ENCODE results near the gene SEL1L.
"Not testable (repeated sequence)": the region's sequence is repeated elsewhere in the genome, so short reads cannot be mapped to it uniquely, and the experiment has no call there.

DNA sequence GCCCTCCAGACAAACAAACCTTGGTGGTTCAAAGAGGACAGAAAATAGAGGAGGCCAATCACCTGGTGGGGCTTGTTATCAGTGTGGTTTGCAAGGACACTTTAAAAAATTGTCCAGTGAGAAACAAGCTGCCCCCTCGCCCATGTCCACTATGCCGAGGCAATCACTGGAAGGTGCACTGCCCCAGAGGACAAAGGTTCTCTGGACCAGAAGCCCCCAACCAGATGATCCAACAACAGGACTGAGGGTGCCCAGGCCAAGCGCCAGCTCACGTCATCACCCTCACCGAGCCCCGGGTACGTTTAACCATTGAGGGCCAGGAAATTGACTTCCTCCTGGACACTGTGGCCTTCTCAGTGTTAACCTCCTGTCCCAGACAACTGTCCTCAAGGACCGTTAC, 17.7 kb downstream of the SEL1L start:
- not testable (repeated sequence) for TF ChIP-seq ZNF19 (tag by site-specific recombination; IDR thresholded peaks at IDR 0.05; ENCODE audit: low read depth); ZBTB48 (tag by site-specific recombination; IDR thresholded peaks at IDR 0.05); ZBTB17 (tag by site-specific recombination; IDR thresholded peaks at IDR 0.05); ZNF292 (tag by site-specific recombination; IDR thresholded peaks at IDR 0.05; ENCODE audit: borderline replicate concordance, low read depth); ZBTB20 (tag by site-specific recombination; IDR thresholded peaks at IDR 0.05)
- TF ChIP-seq, protein P1, sequence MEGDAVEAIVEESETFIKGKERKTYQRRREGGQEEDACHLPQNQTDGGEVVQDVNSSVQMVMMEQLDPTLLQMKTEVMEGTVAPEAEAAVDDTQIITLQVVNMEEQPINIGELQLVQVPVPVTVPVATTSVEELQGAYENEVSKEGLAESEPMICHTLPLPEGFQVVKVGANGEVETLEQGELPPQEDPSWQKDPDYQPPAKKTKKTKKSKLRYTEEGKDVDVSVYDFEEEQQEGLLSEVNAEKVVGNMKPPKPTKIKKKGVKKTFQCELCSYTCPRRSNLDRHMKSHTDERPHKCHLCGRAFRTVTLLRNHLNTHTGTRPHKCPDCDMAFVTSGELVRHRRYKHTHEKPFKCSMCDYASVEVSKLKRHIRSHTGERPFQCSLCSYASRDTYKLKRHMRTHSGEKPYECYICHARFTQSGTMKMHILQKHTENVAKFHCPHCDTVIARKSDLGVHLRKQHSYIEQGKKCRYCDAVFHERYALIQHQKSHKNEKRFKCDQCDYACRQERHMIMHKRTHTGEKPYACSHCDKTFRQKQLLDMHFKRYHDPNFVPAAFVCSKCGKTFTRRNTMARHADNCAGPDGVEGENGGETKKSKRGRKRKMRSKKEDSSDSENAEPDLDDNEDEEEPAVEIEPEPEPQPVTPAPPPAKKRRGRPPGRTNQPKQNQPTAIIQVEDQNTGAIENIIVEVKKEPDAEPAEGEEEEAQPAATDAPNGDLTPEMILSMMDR (tag by site-specific recombination; IDR thresholded peaks at IDR 0.05) = not testable (repeated sequence)
- TF ChIP-seq, protein P2, sequence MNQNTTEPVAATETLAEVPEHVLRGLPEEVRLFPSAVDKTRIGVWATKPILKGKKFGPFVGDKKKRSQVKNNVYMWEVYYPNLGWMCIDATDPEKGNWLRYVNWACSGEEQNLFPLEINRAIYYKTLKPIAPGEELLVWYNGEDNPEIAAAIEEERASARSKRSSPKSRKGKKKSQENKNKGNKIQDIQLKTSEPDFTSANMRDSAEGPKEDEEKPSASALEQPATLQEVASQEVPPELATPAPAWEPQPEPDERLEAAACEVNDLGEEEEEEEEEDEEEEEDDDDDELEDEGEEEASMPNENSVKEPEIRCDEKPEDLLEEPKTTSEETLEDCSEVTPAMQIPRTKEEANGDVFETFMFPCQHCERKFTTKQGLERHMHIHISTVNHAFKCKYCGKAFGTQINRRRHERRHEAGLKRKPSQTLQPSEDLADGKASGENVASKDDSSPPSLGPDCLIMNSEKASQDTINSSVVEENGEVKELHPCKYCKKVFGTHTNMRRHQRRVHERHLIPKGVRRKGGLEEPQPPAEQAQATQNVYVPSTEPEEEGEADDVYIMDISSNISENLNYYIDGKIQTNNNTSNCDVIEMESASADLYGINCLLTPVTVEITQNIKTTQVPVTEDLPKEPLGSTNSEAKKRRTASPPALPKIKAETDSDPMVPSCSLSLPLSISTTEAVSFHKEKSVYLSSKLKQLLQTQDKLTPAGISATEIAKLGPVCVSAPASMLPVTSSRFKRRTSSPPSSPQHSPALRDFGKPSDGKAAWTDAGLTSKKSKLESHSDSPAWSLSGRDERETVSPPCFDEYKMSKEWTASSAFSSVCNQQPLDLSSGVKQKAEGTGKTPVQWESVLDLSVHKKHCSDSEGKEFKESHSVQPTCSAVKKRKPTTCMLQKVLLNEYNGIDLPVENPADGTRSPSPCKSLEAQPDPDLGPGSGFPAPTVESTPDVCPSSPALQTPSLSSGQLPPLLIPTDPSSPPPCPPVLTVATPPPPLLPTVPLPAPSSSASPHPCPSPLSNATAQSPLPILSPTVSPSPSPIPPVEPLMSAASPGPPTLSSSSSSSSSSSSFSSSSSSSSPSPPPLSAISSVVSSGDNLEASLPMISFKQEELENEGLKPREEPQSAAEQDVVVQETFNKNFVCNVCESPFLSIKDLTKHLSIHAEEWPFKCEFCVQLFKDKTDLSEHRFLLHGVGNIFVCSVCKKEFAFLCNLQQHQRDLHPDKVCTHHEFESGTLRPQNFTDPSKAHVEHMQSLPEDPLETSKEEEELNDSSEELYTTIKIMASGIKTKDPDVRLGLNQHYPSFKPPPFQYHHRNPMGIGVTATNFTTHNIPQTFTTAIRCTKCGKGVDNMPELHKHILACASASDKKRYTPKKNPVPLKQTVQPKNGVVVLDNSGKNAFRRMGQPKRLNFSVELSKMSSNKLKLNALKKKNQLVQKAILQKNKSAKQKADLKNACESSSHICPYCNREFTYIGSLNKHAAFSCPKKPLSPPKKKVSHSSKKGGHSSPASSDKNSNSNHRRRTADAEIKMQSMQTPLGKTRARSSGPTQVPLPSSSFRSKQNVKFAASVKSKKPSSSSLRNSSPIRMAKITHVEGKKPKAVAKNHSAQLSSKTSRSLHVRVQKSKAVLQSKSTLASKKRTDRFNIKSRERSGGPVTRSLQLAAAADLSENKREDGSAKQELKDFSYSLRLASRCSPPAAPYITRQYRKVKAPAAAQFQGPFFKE (tag by site-specific recombination; IDR thresholded peaks at IDR 0.05; ENCODE audit: borderline replicate concordance) = not testable (repeated sequence)

Measured in HEK293 (cell line).